WERI-Rb-1 (cell line): ENCODE data around the gene CUL4A.
A peak's percentile ranks its signal among the peaks of the same experiment; 100 is the strongest.
"Not testable (repeated sequence)": the region's sequence is repeated elsewhere in the genome, so short reads cannot be mapped to it uniquely, and the experiment has no call there.

ENCODE experiments used
- DNase-seq: peaks from one replicate; pipeline ENCODE4 v3.0.0-alpha.2; 2020
- H3K27ac ChIP-seq: fragments of 250-450 bp; sonication (Bioruptor Pico); 2 replicates; pipeline ENCODE4 v1.5.1; 2020; ENCODE audit warnings: mild to moderate bottlenecking, moderate library complexity
- H3K27me3 ChIP-seq: fragments of 250-450 bp; sonication (Bioruptor Pico); 2 replicates; pipeline ENCODE4 v1.5.1; 2021; ENCODE audit warnings: mild to moderate bottlenecking, low read depth, moderate library complexity; ENCODE audit not compliant: insufficient read depth, severe bottlenecking
- H3K36me3 ChIP-seq: fragments of 250-450 bp; sonication (Bioruptor Pico); 2 replicates; pipeline ENCODE4 v1.5.1; 2020; ENCODE audit warnings: mild to moderate bottlenecking, moderate library complexity
- H3K4me3 ChIP-seq: 2 replicates; pipeline ENCODE4 v1.5.1; 2011; ENCODE audit warnings: low read depth, mild to moderate bottlenecking, control low read depth, low read length
- H3K9me3 ChIP-seq: fragments of 250-450 bp; sonication (Bioruptor Pico); 2 replicates; pipeline ENCODE4 v1.5.1; 2021; ENCODE audit warnings: mild to moderate bottlenecking, moderate library complexity; ENCODE audit not compliant: severe bottlenecking
- TF ChIP-seq, protein P1 (sequence below): IDR thresholded peaks from 2 replicates; pipeline ENCODE4 v1.5.1; 2011; ENCODE audit warnings: low read depth, mild to moderate bottlenecking, control low read depth, inconsistent platforms, low read length

Gene CUL4A

GRCh38 chr13:113258321-113259054 is 49.1 kb downstream of the CUL4A start:
- no peaks in the 10 kb centered on the region for H3K27me3 ChIP-seq
- H3K36me3 ChIP-seq, result peaks cover 84% of the 10 kb centered on the region
- no peaks in the 10 kb centered on the region for H3K9me3 ChIP-seq
- TF ChIP-seq, protein P1, sequence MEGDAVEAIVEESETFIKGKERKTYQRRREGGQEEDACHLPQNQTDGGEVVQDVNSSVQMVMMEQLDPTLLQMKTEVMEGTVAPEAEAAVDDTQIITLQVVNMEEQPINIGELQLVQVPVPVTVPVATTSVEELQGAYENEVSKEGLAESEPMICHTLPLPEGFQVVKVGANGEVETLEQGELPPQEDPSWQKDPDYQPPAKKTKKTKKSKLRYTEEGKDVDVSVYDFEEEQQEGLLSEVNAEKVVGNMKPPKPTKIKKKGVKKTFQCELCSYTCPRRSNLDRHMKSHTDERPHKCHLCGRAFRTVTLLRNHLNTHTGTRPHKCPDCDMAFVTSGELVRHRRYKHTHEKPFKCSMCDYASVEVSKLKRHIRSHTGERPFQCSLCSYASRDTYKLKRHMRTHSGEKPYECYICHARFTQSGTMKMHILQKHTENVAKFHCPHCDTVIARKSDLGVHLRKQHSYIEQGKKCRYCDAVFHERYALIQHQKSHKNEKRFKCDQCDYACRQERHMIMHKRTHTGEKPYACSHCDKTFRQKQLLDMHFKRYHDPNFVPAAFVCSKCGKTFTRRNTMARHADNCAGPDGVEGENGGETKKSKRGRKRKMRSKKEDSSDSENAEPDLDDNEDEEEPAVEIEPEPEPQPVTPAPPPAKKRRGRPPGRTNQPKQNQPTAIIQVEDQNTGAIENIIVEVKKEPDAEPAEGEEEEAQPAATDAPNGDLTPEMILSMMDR, result no peak
- no peak overlapping the region for H3K27ac ChIP-seq
- no peak for DNase-seq
- H3K4me3 ChIP-seq, result no peak overlapping the region

DNA sequence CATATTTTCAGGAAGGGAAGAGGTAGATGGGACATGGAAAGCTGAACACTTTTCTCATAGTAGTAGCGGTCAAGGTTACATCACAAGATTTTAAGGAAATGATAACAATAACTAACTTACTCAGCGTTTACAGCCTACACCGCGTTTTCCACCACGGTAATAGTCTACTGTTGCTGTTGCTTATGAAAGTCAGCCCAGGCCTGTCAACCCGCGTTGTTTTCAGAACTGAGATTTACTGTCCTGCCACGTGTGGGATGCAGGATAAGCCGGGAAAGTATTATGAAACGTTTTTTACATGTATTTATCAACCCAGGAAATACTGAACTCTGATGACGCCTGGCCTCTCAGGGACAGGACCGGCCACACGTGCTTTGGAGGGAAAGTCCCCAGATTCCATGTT is 51.6 kb downstream of the CUL4A start:
- no peaks in the 10 kb centered on the region for H3K27me3 ChIP-seq
- H3K4me3 ChIP-seq, result no peak overlapping the region
- no peak overlapping the region for H3K27ac ChIP-seq
- TF ChIP-seq, protein P1, result no peak
- DNase-seq, result no peak
- H3K9me3 ChIP-seq, result no peaks in the 10 kb centered on the region
- peaks cover 72% of the 10 kb centered on the region for H3K36me3 ChIP-seq

DNA sequence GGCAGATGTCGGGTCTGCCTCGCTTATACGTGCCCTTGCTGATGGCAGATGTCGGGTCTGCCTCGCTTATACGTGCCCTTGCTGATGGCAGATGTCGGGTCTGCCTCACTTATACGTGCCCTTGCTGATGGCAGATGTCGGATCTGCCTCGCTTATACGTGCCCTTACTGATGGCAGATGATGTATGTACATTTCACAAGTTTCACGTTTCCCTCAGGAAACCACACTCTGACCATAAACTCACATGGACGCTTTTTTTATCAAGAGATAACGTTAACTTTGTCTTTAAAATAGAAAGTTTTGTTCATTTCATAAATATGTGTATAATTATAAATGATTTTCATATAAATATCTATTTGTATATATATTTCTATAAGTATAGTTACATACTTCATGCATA is 53.6 kb downstream of the CUL4A start:
- not testable (repeated sequence) for DNase-seq, H3K9me3 ChIP-seq, H3K27ac ChIP-seq, H3K4me3 ChIP-seq, H3K27me3 ChIP-seq
- H3K36me3 ChIP-seq, result peaks cover 58% of the 10 kb centered on the region

- H3K27ac ChIP-seq, result no peak overlapping the region
- TF ChIP-seq, protein P1, result no peak
- no peak for DNase-seq
- peaks cover 25% of the 10 kb centered on the region for H3K36me3 ChIP-seq
- no peak overlapping the region for H3K4me3 ChIP-seq
- H3K27me3 ChIP-seq, result no peaks in the 10 kb centered on the region
- no peaks in the 10 kb centered on the region for H3K9me3 ChIP-seq
Measured at GRCh38 chr13:113267642-113268405, 58.4 kb downstream of the CUL4A start.

- no peaks in the 10 kb centered on the region for H3K27me3 ChIP-seq
- TF ChIP-seq, protein P1, result no peak
- no peak overlapping the region for H3K4me3 ChIP-seq
- H3K36me3 ChIP-seq, result peaks cover 3% of the 10 kb centered on the region
- no peak for DNase-seq
- H3K9me3 ChIP-seq, result no peaks in the 10 kb centered on the region
- H3K27ac ChIP-seq, result peak overlapping the region; percentile 1
Measured at GRCh38 chr13:113272031-113272430, 62.6 kb downstream of the CUL4A start.

DNA sequence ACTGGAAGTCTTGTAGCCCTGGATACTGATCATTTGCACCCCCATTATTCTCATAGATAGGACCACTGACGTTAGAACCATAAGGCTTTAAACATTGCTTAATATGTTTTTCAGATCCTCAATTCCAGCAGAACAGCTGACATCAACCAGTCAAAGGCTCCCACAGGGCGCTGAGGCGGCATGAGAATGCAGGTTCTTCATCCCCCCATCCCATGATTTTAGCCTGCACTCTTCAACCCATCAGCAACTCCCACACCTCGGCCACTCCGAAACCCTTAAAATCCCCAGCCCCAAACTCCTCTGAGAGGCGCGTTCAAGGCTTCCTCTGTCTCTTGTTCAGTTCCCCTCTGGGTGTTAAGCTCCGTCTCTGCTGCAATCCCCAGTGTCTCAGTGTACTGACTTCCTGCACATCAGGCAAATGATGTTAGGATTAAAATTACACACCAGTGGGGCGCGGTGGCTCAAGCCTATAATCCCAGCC is 63.3 kb downstream of the CUL4A start:
- TF ChIP-seq, protein P1, result no peak
- DNase-seq, result peak; percentile 84
- H3K27me3 ChIP-seq, result no peaks in the 10 kb centered on the region
- peaks cover 3% of the 10 kb centered on the region for H3K36me3 ChIP-seq
- H3K9me3 ChIP-seq, result no peaks in the 10 kb centered on the region
- H3K4me3 ChIP-seq, result no peak overlapping the region
- H3K27ac ChIP-seq, result peak overlapping the region; percentile 75
